Keratinocyte (primary cell): ENCODE data around the gene ACVR2B.
"Not testable (repeated sequence)": the region's sequence is repeated elsewhere in the genome, so short reads cannot be mapped to it uniquely, and the experiment has no call there.

ENCODE experiments used
- CTCF ChIP-seq, 3 experiments: IDR thresholded peaks in 1 of 3; conservative IDR thresholded peaks in 1 of 3; optimal IDR thresholded peaks in 1 of 3; 2 replicates in 2 of 3; 3 replicates in 1 of 3; pipeline versions ENCODE3 to v1.5.1; 2011; ENCODE audit warnings: low read length in 3 of 3, mild to moderate bottlenecking in 3 of 3, moderate library complexity in 2 of 3, control low read depth in 1 of 3, inconsistent platforms in 1 of 3; ENCODE audit not compliant: insufficient read depth in 2 of 3; ENCODE audit errors: extremely low read depth in 1 of 3
- EZH2 ChIP-seq: IDR thresholded peaks from one replicate; pipeline ENCODE4 v1.6.1; 2012; ENCODE audit warnings: inconsistent platforms, mild to moderate bottlenecking, low read length, moderate library complexity

GRCh38 chr3:38426798-38427426 is 26.8 kb upstream of the ACVR2B start:
- not testable (repeated sequence) for TF ChIP-seq CTCF (optimal IDR thresholded peaks at IDR 0.05 in 1 of 3, IDR thresholded peaks at IDR 0.05 in 1 of 3, conservative IDR thresholded peaks at IDR 0.05 in 1 of 3; ENCODE audit: extremely low read depth in 1 of 3, insufficient read depth in 2 of 3, low read length in 3 of 3); EZH2
